Fibroblast of lung (primary cell): ENCODE results near the gene CDH24.

Source experiments
- EZH2 ChIP-seq: IDR thresholded peaks from 2 replicates; pipeline ENCODE4 v1.5.1; 2012; ENCODE audit warnings: low read length, control low read depth, mild to moderate bottlenecking; ENCODE audit errors: missing control alignments
- TF ChIP-seq, protein P1 (sequence below), 2 donors: IDR thresholded peaks in 1 of 2; conservative IDR thresholded peaks in 1 of 2; 1 replicate in 1 of 2; 2 replicates in 1 of 2; pipeline ENCODE4 v1.5.1; 2011 to 2012; ENCODE audit warnings: low read length in 2 of 2, control low read depth in 1 of 2, inconsistent platforms in 1 of 2, low read depth in 1 of 2, mild to moderate bottlenecking in 1 of 2

DNA sequence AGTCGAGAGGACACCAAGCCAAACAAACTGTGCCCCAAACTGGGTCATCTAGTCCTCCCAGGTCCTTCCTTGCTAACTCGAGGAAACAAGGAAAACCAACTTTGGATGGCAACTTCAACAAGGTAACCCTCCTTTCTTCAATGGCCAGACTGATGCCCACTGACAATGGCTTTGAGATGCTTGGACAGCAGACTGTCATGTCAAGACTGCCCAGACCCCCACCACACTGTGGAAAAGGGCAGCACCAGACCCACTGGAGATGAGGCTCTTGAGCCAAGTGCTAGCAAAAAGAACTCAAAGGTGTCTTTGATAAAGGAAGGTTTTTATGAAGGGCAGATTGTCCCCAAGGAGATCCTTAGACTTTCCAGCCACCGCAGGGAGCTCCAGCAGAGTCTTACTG, 9.0 kb upstream of the CDH24 start:
- no peak for TF ChIP-seq EZH2
- TF ChIP-seq, protein P1, sequence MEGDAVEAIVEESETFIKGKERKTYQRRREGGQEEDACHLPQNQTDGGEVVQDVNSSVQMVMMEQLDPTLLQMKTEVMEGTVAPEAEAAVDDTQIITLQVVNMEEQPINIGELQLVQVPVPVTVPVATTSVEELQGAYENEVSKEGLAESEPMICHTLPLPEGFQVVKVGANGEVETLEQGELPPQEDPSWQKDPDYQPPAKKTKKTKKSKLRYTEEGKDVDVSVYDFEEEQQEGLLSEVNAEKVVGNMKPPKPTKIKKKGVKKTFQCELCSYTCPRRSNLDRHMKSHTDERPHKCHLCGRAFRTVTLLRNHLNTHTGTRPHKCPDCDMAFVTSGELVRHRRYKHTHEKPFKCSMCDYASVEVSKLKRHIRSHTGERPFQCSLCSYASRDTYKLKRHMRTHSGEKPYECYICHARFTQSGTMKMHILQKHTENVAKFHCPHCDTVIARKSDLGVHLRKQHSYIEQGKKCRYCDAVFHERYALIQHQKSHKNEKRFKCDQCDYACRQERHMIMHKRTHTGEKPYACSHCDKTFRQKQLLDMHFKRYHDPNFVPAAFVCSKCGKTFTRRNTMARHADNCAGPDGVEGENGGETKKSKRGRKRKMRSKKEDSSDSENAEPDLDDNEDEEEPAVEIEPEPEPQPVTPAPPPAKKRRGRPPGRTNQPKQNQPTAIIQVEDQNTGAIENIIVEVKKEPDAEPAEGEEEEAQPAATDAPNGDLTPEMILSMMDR (conservative IDR thresholded peaks at IDR 0.05 in 1 of 2, IDR thresholded peaks at IDR 0.05 in 1 of 2; ENCODE audit: low read depth in 1 of 2, low read length in 2 of 2), result no peak
